PFSK-1 (cell line): Measurements from ENCODE around the gene DGKZ.

Experiments
- FOXP2 ChIP-seq: optimal IDR thresholded peaks from 2 replicates; pipeline ENCODE3; 2011; ENCODE audit warnings: borderline replicate concordance, control low read depth, inconsistent platforms; ENCODE audit not compliant: insufficient read depth; ENCODE audit errors: extremely low read length, extremely low read depth
- POLR2AphosphoS5 ChIP-seq: IDR thresholded peaks from 2 replicates; pipeline ENCODE4 v1.6.1; 2012; ENCODE audit warnings: low read depth, mild to moderate bottlenecking, control low read depth, low read length, moderate library complexity
- REST ChIP-seq, 2 experiments: IDR thresholded peaks; 2 replicates each; pipeline versions ENCODE4 v1.6.1 to v1.8.0; 2011 to 2012; ENCODE audit warnings: low read depth in 2 of 2, low read length in 2 of 2, control low read depth in 1 of 2, inconsistent platforms in 1 of 2, mild to moderate bottlenecking in 1 of 2, moderate library complexity in 1 of 2; ENCODE audit not compliant: insufficient read depth in 1 of 2
- SIN3A ChIP-seq: IDR thresholded peaks from 2 replicates; pipeline ENCODE4 v1.6.1; 2012; ENCODE audit warnings: mild to moderate bottlenecking, low read length, moderate library complexity, borderline replicate concordance; ENCODE audit not compliant: insufficient read depth
- TAF1 ChIP-seq: IDR thresholded peaks from 2 replicates; pipeline ENCODE4 v1.6.1; 2012; ENCODE audit warnings: low read length, control low read depth, borderline replicate concordance; ENCODE audit not compliant: insufficient read depth

Gene DGKZ

GRCh38 chr11:46332568-46333393, 14.5 kb upstream of the DGKZ start:
- TF ChIP-seq REST (IDR thresholded peaks at IDR 0.05; ENCODE audit: insufficient read depth in 1 of 2, low read depth in 2 of 2, low read length in 2 of 2), result no peak
- no peak for TF ChIP-seq FOXP2
- no peak for TF ChIP-seq TAF1
- no peak for TF ChIP-seq POLR2AphosphoS5
- no peak for TF ChIP-seq SIN3A

GRCh38 chr11:46333394-46333947, 13.8 kb upstream of the DGKZ start:
- TF ChIP-seq FOXP2 (no peak), POLR2AphosphoS5 (no peak), TAF1 (no peak), REST (IDR thresholded peaks at IDR 0.05; ENCODE audit: insufficient read depth in 1 of 2, low read depth in 2 of 2, low read length in 2 of 2) (no peak), SIN3A (no peak)

GRCh38 chr11:46334211-46334610, 13.1 kb upstream of the DGKZ start:
- no peak for TF ChIP-seq REST (IDR thresholded peaks at IDR 0.05; ENCODE audit: insufficient read depth in 1 of 2, low read depth in 2 of 2, low read length in 2 of 2)
- TF ChIP-seq TAF1, result no peak
- no peak for TF ChIP-seq SIN3A
- no peak for TF ChIP-seq POLR2AphosphoS5
- TF ChIP-seq FOXP2, result no peak

GRCh38 chr11:46335271-46335670, 12.0 kb upstream of the DGKZ start:
- TF ChIP-seq SIN3A (no peak), FOXP2 (no peak), TAF1 (no peak), POLR2AphosphoS5 (no peak), REST (IDR thresholded peaks at IDR 0.05; ENCODE audit: insufficient read depth in 1 of 2, low read depth in 2 of 2, low read length in 2 of 2) (no peak)
